Measurements from ENCODE around the gene BARHL1.

DNA sequence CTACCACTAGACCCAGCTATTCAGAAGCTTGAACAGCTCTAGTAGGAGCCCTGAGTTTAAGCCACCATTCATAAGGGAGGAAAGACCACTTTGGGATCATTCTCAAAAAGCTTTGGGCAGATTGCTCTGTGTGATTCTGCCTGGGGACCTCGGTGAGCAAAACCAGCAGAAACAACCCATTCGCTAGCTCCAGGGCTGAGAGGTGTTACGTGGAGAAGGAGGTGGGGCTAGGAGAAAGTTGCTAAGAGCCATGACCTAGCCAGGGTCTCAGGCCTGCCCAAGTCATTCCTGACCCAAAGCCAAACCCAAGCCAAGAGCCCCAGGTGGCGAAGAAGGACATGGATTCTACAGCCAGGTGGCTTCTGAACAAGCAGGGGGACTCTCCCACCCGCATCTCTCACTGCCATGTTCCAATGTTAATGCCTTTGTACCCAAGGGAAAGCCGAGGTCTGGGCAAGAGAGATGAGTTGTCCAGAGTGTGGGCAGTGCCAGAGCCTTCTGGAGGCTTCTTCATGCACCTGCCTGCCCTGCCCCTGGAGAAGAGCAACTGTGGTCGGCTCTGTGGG lies 4.0 kb upstream of the BARHL1 start:
- TF ChIP-seq, protein P1, sequence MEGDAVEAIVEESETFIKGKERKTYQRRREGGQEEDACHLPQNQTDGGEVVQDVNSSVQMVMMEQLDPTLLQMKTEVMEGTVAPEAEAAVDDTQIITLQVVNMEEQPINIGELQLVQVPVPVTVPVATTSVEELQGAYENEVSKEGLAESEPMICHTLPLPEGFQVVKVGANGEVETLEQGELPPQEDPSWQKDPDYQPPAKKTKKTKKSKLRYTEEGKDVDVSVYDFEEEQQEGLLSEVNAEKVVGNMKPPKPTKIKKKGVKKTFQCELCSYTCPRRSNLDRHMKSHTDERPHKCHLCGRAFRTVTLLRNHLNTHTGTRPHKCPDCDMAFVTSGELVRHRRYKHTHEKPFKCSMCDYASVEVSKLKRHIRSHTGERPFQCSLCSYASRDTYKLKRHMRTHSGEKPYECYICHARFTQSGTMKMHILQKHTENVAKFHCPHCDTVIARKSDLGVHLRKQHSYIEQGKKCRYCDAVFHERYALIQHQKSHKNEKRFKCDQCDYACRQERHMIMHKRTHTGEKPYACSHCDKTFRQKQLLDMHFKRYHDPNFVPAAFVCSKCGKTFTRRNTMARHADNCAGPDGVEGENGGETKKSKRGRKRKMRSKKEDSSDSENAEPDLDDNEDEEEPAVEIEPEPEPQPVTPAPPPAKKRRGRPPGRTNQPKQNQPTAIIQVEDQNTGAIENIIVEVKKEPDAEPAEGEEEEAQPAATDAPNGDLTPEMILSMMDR (IDR thresholded peaks at IDR 0.05), result no peak
- TF ChIP-seq POLR2AphosphoS5 (IDR thresholded peaks at IDR 0.05), result no peak
- TF ChIP-seq POLR2A (IDR thresholded peaks at IDR 0.05), result no peak

Measured in prostate gland (tissue), 2 donors.